NCI-H128 (cell line): ENCODE measurements around the gene RRBP1.

Source experiments
- DNase-seq: peaks from one replicate; lab custom pipeline; 2025; ENCODE audit not compliant: unreplicated experiment; lab: John Stamatoyannopoulos, UW

The RRBP1 gene

DNA sequence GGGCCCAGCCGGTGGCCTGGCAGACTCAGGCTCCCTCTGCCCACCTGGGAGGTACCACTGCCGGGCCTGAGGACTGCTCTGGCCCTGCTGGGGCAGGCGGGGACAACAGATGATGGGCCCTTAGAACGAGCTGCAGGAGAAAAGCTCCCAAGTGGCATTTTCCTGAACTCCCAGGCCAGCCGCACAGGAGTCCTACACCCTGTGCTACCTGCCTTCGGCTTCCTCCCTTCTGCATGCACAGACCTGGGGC lies 70.8 kb downstream of the RRBP1 start:
- DNase-seq, result no peak

DNA sequence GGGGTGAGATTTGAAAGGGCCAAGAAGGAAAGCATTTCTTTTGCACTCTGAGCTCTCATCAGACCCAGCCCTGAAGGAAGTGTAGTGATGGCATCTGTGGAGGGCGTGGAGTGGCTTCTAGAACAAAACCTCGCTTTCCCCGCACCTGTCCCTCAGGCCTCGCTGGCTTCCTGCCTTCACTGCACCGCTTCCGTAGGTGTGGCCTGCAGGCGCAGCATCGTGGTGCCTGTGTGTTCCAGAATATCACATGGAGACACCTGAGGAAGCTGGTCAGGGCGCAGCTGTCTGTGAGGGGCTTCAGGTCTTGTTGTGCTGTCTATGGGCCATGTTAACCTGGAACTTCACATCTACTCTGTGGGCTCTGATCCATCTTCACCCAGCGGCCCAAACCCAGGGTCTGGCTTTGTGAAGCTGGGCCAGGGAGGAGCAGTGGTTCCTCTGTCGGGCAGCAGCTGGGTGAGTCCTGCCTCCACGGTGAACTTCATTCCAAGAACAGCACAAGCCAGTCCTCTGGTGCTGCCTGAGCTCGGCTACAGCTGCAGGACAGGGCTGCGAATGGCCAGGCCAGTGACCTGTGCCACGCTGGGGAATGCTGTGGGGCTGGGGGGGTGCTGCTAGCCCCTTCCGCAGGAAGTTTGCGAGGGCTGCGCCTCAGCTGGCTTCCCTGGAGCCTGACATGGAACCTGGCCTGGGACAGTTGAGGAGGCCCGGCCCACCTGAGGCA lies 71.3 kb downstream of the RRBP1 start:
- DNase-seq, result no peak

DNA sequence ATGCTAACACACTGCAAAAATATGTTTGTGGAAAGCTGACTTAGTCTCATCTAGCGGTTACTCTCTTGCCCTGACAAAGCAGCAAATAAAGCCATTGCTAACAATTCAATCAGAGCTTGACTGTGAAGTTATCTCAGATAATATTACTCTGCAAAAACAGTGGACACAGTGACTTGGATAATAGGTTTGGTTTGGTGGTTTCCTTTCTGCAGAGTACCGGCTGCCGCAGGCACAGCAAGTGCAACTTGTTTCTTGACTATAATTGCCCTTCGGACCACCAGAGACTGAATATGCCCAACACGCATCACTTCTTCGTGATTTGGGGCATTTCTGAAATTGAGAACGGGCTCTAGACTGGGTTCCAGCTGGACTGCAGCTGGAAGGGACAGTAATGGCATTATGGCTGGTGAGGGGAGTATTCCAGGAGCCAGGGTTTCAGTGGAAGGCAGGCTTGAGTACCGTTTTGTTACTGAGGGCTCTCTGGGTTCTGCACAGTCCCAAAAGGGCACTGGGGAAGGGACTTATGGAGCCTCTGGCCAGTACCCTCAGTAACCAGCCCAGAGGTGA lies 72.1 kb downstream of the RRBP1 start:
- no peak for DNase-seq

- no peak for DNase-seq
Observed at GRCh38 chr20:17608701-17609497, 73.1 kb downstream of the RRBP1 start.

- DNase-seq, result no peak
Observed at GRCh38 chr20:17606001-17606400, 76.0 kb downstream of the RRBP1 start.

DNA sequence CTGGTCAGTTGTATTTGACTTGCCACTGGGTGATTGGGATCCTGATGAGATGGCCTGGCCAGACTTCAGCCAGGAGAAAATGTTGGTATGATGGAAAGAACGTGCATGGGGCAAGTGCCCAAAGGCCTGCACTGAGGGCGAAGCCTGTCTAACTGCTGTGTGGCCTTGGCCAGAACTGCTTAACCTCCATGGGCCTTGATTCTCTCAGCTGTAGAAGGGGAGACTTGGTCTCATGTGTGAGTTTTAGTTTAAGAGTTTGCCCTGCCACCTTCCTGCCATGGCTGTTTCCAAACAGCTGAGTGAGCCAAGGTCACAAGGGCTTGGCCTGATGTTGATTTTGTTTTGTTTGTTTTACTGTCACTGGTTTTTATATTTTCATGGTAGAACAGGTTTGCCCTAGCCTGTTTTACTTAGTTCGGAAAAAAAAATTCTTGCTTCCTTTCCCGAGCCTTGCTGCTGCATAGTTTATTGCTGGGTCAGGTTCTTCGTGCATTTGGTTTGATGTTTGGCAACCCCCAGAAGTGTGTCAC lies 76.8 kb downstream of the RRBP1 start:
- DNase-seq, result no peak

DNA sequence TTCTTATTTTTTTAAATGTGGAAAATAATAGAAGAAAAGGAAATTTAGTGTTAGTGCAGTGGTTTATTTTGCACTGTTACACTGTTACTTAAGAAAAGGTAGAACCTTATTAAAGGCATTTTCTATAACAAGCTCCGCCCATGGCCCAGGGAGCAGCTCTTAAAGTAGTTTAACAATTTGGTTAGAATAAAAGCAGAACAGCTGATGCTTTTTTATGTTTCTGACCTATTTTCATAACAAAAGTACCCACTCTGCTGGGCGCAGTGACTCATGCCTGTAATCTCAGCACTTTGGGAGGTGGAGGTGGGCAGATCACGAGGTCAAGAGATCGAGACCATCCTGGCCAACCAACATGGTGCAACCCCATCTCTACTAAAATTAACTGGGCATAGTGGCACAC lies 79.5 kb downstream of the RRBP1 start:
- no peak for DNase-seq

GRCh38 chr20:17601957-17602356 lies 80.1 kb downstream of the RRBP1 start:
- DNase-seq, result no peak

- DNase-seq, result no peak
Observed at GRCh38 chr20:17598013-17598550, 84.0 kb downstream of the RRBP1 start.

DNA sequence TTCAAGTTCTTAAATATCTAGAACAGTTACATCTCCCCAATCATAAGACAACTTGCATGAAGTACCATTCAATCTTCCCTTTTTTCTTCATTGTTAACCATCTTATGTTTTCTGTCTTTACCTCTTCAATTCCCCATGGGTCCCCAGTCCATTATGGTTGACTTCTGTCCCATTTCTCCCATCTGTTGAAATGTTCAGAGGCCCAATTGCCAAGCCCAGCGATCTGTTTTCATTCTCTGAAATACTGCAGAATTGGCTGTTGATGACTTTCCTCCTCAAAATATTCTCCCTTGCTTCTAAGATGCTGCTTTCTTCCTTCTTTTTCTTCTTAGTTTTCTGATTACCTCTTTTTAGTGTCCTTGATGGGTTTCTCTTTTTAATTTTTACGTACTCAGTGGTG lies 86.2 kb downstream of the RRBP1 start:
- no peak for DNase-seq

- DNase-seq, result no peak
Observed at GRCh38 chr20:17594443-17594842, 87.6 kb downstream of the RRBP1 start.

- no peak for DNase-seq
Observed at GRCh38 chr20:17593902-17594301, 88.1 kb downstream of the RRBP1 start.

- DNase-seq, result no peak
Observed at GRCh38 chr20:17590245-17590644, 91.8 kb downstream of the RRBP1 start.

- DNase-seq, result no peak
Observed at GRCh38 chr20:17589161-17589834, 92.7 kb downstream of the RRBP1 start.

DNA sequence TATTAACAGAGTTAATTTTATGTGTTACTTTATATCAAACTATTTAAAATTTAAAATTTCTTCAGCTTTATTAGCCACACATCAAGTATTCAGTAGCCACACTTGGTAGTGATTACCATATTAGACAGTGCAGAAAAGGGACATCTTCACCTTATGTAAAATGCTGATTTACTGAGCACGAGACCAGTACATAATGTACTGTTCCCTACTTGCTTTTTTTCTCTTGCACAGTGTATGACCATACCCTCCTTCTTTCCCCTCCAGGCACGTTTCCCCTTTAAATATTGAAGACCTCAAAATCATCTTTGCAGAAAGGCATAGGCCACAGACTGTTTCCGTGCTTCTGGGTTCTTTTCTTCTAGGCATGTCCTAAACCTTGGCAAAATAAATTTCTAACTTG lies 94.2 kb downstream of the RRBP1 start:
- no peak for DNase-seq

DNA sequence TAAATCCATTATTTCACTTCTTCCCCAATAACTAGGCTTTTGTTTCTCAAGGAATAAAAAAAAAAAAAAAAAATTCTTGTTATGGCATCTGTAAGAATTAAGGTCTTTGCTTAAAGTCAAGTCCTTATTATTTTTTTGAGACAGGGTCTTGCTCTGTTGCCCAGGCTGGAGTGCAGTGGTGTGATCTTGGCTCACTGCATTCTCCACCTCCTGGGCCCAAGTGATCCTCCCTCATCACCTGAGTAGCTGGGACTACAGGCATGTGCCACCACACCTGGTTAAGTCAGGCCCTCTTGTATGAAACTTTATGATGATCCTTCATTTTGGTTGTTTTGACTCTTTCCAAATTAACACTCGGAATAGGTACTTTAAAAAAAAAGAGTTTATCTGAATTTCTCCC lies 94.9 kb downstream of the RRBP1 start:
- DNase-seq, result no peak

DNA sequence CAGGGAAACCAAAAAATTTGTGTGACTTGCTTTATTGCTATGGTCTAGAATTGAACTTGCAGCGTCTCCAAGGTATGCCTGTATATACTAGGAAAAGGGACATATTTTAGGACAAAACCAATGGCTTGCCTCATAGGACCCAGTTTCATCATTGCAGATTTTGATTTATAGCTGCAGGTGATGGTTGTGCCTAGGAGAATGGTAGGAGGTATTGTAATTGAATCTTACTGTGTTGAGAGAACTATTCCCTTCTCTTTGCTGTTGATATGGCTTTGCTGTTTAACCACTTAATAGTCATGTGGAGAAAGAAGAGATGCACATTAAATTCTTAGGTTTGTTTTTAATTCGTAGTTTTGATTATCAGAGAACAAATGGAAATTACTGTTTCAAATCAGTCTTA lies 95.8 kb downstream of the RRBP1 start:
- no peak for DNase-seq

DNA sequence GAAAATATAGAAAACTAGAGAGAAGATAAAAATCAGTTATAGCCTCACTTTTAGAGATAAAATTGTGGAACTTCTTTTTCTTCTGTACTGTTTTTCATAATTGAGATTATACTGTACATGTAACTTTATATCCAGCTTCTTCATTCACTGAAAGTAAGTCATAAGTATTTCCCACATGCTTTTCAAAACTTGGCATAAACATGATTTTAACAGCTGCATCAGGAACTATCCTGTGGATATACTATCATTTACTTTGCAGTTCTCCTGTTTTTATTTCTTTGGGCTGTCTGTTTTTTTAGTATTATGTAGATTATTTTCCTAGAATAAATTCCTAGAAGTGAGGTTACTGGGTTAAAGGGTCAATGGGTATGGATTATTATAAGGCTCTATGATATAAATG lies 97.4 kb downstream of the RRBP1 start:
- DNase-seq, result no peak

- DNase-seq, result no peak
Observed at GRCh38 chr20:17583126-17583525, 98.9 kb downstream of the RRBP1 start.

DNA sequence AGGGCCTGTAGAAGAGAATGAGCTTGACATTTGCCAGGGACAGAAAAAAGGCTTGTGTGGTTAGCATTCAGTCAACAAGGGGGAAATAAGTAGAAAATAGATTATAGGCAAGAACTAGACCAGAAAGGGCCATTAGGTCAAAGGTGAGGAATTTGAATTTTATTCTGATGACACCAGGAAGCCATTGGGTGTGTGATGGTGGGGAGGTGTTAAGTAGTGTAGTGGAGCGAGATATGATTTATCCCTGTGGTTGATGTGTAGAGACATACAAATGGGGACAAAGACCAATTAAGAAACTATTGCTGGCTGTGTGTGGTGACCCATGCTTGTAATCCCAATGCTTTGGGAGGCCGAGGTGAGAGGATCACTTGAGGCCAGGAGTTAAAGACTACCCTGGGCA lies 101.1 kb downstream of the RRBP1 start:
- DNase-seq, result no peak

- no peak for DNase-seq
Observed at GRCh38 chr20:17579369-17580039, 102.5 kb downstream of the RRBP1 start.
